ENCODE measurements around the gene ZNF407.

ZNF407 gene

GRCh38 chr18:74734013-74734444 is 136.4 kb downstream of the ZNF407 start:
- DNase-seq: no peak

GRCh38 chr18:74739926-74740325 is 142.3 kb downstream of the ZNF407 start:
- DNase-seq: no peak

DNA sequence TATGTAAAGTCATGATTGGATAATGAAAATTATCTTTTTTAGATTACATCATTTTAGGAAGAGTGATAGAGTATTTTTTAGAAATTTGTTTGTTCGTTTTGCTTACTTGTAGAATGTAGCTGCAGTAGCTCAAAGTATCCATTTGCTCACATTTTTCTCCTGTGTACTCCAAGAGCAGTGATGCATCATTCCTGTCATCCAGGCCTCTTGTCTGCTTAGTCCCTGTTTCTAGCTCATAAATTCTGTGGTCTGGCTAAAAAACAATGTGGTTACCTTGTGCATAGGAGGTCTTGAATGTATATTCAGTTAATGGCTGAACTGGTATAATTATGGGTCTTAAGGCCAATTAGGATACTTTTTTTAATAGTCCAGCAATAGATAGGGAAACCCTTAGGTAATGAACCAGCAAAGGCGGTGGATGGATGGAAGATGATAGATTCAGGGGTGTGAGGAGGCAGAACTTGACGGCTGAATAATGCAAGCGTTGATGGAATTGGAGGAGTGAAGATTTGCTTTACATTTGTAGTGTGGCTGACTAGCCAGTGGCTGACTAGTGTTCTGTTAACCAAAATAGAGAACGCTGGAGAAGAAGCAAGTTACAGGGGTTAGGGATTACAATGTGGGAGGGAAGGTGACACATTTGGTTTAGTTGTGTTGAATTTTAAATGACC is 145.0 kb downstream of the ZNF407 start:
- no peak for DNase-seq

- DNase-seq: no peak
These were observed 148.1 kb downstream of the ZNF407 start for GRCh38 chr18:74745633-74746403.

DNA sequence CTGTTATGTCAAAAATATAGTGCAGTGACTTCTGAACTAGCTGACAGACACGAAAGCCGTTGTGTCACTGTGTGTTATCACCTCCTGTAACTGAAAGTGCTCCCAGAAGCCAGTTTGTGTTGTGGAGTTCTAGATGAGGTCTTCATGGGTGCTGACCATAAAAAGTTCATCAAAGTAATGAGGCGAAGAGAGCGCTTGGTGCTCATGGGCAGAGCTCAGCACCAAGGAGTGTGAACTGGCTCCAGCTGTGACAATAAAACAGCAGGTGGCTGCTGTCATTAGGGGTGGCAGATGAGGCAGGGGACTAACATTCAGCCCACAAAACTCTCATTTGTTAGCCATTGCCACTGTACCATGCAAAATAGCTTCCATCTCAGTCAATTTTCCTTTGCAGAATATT is 151.1 kb downstream of the ZNF407 start:
- DNase-seq: no peak

GRCh38 chr18:74758995-74759394 is 161.3 kb downstream of the ZNF407 start:
- DNase-seq: no peak

DNA sequence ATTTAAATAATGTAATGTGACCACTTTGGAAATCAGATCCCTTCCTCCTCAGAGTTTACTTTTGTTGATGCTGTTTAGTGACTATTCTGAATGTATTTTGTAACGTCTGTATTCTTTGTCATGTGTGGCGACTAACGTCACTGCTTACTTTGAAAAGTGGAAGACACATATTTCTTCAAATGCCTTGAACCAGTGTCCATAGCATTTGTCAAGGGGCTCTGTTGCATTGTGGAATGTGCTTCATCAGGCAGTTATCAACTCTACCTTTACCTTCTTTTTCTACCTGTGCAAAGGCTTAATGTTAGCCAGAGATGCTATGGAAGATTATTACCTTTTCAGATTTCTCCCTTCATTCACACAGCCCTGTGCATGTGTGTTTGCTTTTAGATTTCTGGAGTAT is 162.4 kb downstream of the ZNF407 start:
- DNase-seq: no peak

GRCh38 chr18:74760436-74760835 is 162.8 kb downstream of the ZNF407 start:
- no peak for DNase-seq

DNA sequence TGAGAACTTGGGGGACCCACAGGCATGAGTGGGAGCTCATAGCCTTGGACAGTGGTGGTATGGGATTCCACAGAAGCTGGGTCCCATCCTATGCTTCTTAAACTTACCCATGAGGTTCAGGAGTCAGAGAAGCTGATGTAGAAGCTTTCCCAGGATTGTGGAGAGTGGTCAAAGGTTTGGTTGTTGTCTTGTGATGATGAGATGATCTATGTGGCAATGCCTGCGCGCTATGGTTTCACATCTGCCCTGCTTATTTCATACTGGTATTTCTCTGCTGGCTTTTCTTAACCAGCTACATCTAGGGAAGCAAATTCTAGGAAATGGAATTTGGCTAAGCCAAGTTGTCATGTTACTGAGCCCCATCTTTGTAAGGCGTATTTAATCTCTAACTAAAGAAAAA is 168.6 kb downstream of the ZNF407 start:
- no peak for DNase-seq

DNA sequence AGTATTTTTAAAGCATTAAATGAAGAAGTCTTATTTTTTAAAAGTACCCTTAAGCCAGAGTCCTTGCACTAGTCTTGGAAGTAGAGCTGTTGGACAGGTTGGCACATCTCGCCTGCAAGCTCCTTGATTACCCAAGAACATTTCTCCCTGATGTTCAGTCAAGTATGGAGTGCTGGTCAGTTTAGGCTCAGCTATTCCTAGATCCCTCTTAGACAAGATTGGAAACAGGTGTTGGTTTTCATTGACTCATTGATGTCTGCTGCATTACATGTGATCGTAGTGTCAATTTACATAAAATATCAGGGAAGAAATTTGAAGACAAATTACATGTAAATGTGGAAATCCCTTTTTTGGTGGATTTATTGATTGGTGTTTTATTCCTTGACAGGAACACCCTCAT is 170.4 kb downstream of the ZNF407 start:
- DNase-seq: no peak

- no peak for DNase-seq
These were observed 175.5 kb downstream of the ZNF407 start for GRCh38 chr18:74773171-74773624.

DNA sequence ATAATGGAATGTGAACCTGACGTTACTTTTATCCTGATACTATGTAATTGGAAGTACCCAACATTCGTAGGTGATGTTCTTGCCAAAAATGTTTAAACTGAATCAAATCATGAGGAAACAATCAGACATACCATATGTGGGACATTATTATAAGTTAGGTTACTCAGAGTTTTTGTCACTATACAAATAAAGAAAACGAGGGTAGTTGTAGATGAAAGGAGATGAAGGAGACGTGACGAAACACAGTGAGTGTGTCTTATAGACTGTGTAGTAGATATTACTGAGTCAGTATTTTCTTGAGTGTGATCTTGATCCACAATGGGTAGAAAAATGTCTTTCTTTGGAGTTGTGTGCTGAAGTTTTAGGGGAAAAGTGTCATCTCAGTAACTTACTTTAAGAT is 176.8 kb downstream of the ZNF407 start:
- DNase-seq: no peak

DNA sequence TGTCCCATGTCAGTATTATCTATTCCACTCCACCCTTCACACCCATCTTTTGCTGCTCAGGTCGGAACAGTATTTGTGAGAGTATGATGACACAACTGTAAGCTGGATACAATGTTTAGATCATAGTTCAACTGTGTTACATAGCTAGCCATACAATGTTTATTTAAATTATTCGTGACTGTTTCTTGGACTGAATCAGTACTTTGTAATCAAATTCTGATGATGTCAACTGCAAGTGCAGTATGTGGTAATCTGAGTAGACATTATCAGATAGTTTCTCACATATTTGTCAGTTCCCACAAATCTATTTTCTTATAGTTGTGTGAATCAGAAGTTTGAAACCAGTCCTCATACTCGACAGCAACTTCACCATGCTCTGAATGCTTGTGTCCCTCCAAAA is 177.6 kb downstream of the ZNF407 start:
- DNase-seq: no peak

- no peak for DNase-seq
These were observed 180.6 kb downstream of the ZNF407 start for GRCh38 chr18:74778191-74778847.

DNA sequence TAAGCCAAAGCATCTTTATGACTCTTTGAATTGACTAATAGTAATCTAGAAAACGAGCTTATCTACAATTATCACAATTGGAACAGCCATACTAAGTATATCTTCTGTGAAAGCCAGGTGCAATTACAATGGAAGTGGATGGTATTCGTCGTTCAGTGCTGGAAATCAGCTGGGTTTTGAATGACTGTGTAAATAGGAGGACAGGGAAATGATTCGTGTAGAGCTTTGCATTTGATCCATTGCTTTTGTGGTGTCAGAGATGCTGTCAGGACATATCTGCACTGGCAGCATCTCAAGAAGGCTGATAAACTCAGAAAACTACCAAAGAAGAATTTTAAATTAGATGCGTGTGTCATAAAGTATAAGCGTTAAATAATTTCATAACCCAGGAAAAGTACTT is 187.1 kb downstream of the ZNF407 start:
- DNase-seq: no peak

GRCh38 chr18:74785632-74786031 is 188.0 kb downstream of the ZNF407 start:
- DNase-seq: no peak

DNA sequence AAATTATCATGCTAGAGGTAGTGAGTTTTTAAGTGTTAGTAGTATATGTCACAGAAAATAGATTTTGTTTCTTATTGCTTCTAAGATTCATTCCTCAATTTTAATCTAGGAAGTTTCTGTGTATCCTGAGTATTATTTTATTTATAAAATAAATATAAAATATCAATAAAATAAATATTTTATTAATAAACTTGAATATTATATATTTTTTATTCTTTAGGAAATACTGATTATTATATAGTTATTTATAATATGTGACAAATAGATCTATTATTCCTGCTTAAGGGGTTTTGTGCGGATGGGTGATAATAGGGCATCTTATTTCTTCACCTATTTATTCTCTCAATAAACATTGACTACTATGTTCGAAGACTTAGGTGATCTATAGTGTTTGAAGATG is 191.0 kb downstream of the ZNF407 start:
- DNase-seq: no peak

GRCh38 chr18:74789078-74789477 is 191.4 kb downstream of the ZNF407 start:
- DNase-seq: no peak

DNA sequence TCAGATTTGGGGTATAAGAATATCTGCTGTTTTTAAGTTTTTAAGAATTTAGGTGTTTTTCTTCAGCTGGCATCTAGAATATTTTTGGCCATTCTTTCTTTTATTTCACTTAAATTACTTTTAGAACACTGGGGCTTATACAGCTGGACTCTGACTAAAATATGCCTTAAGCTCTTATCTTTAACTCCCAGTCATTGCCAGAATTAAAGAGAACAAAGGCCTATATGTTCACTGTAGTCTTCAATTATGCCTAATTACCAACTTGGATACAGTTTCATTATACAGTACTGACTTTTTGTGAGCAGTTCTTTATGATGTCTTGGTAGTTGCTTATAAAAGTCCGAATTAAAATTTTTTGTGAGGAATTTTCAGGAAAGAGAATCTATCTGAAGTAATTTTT is 192.8 kb downstream of the ZNF407 start:
- DNase-seq: no peak

DNA sequence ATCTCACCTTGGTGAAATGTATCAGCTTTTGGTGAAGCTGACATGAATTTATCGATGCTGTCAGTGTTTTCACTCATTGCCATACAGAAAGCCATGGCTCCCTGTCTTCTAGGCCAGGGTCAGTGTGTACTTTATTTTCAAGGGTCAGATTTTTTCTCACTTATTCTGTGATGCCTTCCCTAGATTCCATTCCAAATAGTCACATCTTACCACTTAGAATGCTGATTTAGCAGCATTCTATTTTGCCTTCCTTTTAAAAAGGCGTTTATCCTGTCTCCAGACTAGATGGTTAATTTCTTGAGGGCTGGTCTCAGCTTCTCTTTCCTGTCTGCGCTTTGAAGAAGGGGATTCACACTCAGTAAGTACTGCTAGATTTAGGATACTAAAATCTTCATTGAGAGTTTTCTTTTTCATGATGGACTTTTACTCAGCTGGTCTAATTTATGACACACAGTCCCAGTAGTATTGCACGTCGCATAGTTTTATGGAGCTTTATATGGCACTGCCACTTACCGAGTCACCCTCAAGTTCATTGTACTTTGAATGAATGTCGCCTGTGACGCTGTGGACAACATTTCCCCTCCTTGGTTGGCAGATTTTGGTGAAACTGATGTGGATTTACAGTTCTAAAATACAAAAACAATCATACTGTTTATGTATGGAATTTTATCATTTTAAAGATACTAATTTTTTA is 194.0 kb downstream of the ZNF407 start:
- DNase-seq: no peak

DNA sequence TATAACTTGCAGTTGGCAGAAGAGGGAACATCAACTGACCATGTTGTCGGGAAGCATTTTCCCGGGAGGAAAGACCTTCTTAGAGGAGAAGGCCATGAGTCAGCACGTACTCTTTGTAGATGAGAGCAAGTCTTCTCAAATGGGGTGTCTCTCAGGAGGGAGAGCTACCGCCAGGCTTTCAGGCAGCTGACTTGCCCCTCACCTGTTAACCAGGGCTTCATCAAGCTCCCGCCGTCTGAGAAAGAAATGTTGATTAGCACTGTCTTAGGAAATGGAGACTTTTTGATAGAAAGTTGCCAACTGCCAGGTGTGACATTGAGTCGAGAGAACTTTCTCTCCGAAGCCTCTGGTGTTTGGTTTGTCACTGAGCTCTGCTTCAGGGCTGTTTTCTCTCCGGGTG is 196.1 kb downstream of the ZNF407 start:
- DNase-seq: no peak

DNA sequence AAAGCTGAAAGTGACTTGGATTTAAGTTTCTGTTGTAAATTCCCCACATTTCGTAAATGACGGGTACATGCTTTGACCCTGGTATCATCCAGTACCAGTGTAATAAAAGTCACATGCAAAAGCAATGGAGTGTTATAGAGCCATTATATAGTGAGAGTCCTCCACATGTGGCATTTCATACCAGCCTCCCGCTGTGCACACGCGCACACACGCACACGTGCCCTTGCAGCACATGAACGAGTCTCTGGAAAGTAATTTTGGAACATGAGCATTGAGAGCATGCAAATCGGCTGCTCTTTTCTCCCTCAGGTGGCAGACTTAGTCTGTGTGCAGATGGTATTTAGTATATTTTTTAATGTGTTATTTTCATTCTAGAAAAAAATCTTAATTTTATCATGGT is 198.1 kb downstream of the ZNF407 start:
- no peak for DNase-seq

DNA sequence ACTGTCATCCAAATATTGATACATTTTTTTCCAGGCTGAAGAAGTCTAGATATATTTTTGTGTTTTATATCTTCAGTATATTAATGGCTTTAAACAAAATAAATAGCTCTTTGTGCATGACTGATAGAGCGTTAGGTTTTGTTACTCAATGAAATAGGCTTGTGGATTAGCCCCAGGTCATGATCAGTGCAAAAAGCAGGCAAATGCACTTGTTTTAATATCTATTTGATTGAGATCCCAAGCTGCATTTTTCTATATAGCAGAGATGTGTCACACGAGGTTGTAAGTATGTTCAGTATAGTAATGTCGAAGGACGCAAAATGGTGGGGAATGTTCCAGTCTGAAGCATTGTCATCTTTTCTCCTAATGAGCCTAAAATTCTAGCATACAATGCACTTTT is 198.5 kb downstream of the ZNF407 start:
- DNase-seq: no peak
